ENCODE measurements around the gene HDHD5. TPM values are rescaled to one million over a fixed set of nuclear protein-coding genes. Genes with fewer than 3 reads are reported as not detected.

The HDHD5 gene
- total and polyA plus RNA-seq, 4 donors: 16.7 to 49.2 (median 27.8) TPM

GRCh38 chr22:17137861-17138425 is 21.1 kb downstream of the HDHD5 start:
- H3K9ac ChIP-seq (ENCODE audit: insufficient read depth in 1 of 2, low read length in 2 of 2): no peak overlapping the region
- no peak for ATAC-seq (ENCODE audit: insufficient read depth, low FRiP score)
- 93 to 95% methylated on average over 17 of the region's 17 CpGs for WGBS, 2 donors
- no peak for TF ChIP-seq CTCF (IDR thresholded peaks at IDR 0.05; ENCODE audit: control extremely low read depth, extremely low read depth)
- H3K4me3 ChIP-seq: no peak overlapping the region
- peaks cover 0 to 11% (median 0%) of the 10 kb centered on the region in 5 donors for H3K4me1 ChIP-seq (ENCODE audit: control insufficient read depth in 5 of 5, insufficient read depth in 5 of 5, low read length in 5 of 5)
- DNase-seq: no peak
- H3K27ac ChIP-seq (ENCODE audit: low read depth in 1 of 2, low read length in 1 of 2): no peak overlapping the region
- no peaks in the 10 kb centered on the region for H3K9me3 ChIP-seq (ENCODE audit: control insufficient read depth in 4 of 4, insufficient read depth in 3 of 4, low read length in 3 of 4)
- peaks cover 7 to 46% (median 8%) of the 10 kb centered on the region in 4 donors for H3K36me3 ChIP-seq (ENCODE audit: control insufficient read depth in 4 of 4, insufficient read depth in 4 of 4, low read length in 4 of 4)
- H3K27me3 ChIP-seq (ENCODE audit: control insufficient read depth in 3 of 3, insufficient read depth in 3 of 3, low read length in 2 of 3): no peaks in the 10 kb centered on the region

- Histone ChIP-seq H3K9ac (ENCODE audit: insufficient read depth in 1 of 2, low read length in 2 of 2) (no peak overlapping the region), H3K27ac (ENCODE audit: low read depth in 1 of 2, low read length in 1 of 2) (no peak overlapping the region), H3K36me3 (ENCODE audit: control insufficient read depth in 4 of 4, insufficient read depth in 4 of 4, low read length in 4 of 4) (peaks cover 5 to 44% (median 7%) of the 10 kb centered on the region in 4 donors), H3K9me3 (ENCODE audit: control insufficient read depth in 4 of 4, insufficient read depth in 3 of 4, low read length in 3 of 4) (no peaks in the 10 kb centered on the region), H3K4me1 (ENCODE audit: control insufficient read depth in 5 of 5, insufficient read depth in 5 of 5, low read length in 5 of 5) (peaks cover 0 to 11% (median 0%) of the 10 kb centered on the region in 5 donors), H3K4me3 (no peak overlapping the region), H3K27me3 (ENCODE audit: control insufficient read depth in 3 of 3, insufficient read depth in 3 of 3, low read length in 2 of 3) (no peaks in the 10 kb centered on the region)
- ATAC-seq (ENCODE audit: insufficient read depth, low FRiP score) (no peak), DNase-seq (no peak)
- WGBS, 2 donors: 78 to 81% methylated on average over 4 of the region's 4 CpGs
- TF ChIP-seq CTCF (IDR thresholded peaks at IDR 0.05; ENCODE audit: control extremely low read depth, extremely low read depth): no peak
Observed at GRCh38 chr22:17137170-17137569, 21.9 kb downstream of the HDHD5 start.

GRCh38 chr22:17135153-17135760 is 23.8 kb downstream of the HDHD5 start:
- no peak for ATAC-seq (ENCODE audit: insufficient read depth, low FRiP score)
- Histone ChIP-seq H3K9ac (ENCODE audit: insufficient read depth in 1 of 2, low read length in 2 of 2) (no peak overlapping the region), H3K4me1 (ENCODE audit: control insufficient read depth in 5 of 5, insufficient read depth in 5 of 5, low read length in 5 of 5) (no peaks in the 10 kb centered on the region), H3K9me3 (ENCODE audit: control insufficient read depth in 4 of 4, insufficient read depth in 3 of 4, low read length in 3 of 4) (no peaks in the 10 kb centered on the region), H3K27me3 (ENCODE audit: control insufficient read depth in 3 of 3, insufficient read depth in 3 of 3, low read length in 2 of 3) (no peaks in the 10 kb centered on the region), H3K27ac (ENCODE audit: low read depth in 1 of 2, low read length in 1 of 2) (no peak overlapping the region), H3K36me3 (ENCODE audit: control insufficient read depth in 4 of 4, insufficient read depth in 4 of 4, low read length in 4 of 4) (peaks cover 5 to 30% (median 6%) of the 10 kb centered on the region in 4 donors), H3K4me3 (no peak overlapping the region)
- WGBS, 2 donors: 82 to 95% methylated on average over 15 of the region's 15 CpGs
- no peak for DNase-seq
- TF ChIP-seq CTCF (IDR thresholded peaks at IDR 0.05; ENCODE audit: control extremely low read depth, extremely low read depth): no peak
